ENCODE data around the gene CCDC85B.

CCDC85B gene

DNA sequence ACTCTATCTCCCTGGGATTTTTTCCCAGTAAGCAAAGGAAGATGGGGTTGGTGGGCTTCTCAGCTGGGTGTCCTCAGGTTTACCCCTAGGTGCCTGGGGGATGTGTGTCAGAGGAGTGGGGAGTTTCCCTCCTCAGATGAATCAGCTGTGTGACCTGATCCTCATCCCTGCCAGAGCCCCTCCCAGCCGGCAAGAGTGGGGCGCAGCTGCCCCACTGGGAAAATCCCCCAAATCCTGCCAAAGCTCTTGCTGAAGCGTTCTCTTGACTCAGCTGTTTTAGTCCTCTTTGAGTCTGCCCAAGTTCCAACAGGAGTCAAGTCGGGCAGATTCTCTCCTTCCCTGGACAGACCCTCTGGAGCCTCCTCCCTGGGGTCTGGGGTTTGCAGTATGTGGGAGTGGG lies 22.4 kb downstream of the CCDC85B start:
- DNase-seq = no peak

DNA sequence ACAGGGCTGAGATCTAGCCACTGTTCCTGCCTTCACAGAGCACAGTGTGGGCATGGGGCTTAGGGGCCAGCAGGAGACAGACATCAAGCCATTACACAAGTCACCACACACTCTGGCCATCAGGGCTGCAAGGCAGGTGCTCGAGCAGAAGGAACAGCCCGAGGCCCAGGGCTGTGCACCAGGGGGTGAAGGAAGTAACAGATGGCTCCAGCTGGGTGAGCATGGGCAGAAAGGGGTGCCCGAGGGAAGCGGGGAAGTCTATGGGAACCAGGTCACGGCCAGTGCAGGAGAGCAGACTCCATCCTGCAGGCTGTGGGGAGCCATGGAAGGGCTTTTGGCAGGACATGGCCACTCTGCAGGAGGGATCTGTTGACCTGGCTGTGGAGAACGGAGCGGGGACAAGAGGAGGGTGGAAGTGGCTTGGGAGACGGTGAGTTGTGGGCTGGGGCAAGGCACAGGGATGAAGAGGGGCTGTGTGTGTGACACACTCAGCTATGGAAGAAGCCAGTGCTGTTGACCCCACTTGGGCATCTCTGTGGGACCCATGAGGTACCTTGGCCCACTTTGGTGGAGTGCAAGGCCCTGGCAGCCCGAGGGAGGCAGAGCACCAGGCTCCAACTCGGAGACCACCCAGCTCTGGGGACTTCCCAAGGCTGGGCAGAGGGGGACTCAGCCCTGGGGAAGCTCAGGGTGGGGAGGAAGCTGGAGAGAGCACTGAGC lies 24.8 kb downstream of the CCDC85B start:
- no peak for DNase-seq

DNA sequence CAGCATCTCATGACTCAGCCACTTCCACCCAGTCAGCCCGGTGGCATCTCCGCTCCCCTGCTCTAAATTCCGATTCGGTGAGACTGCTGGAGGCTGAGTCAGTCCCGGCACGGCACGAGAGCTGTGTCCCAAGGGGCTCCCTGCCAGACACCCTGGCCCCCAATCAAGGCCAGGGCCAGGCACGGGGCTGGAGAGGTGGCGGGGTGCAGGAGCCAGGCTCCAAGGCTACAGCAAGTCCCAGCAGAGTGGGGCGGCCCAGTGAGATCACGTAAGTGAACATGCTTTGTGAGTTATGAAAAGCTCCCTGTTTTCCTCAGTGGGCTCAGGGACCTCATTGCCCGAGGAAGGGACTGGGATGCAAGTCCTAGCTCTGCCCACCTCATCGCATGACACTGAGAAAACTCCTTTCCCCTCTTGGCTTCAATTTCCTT lies 25.4 kb downstream of the CCDC85B start:
- no peak for DNase-seq

DNA sequence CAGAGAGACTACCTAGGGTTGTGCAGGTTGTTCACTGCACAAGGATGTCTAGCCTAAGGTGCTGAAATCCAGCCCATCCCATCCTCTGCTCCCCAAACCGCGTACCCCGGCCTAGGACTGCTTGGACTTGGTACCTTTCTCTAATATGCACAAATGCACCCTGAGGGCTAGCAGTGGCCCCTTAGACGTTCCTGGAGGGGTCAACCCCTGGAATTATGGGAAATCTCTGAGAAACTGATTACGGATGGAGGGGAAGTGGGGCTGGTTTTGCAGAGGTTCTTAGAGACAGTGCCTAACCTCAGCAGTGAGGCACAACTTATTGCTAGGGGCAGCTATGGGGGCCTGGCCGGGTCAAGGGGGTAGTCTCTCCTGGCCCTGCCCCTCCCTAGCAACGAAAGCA lies 25.9 kb downstream of the CCDC85B start:
- DNase-seq = no peak

DNA sequence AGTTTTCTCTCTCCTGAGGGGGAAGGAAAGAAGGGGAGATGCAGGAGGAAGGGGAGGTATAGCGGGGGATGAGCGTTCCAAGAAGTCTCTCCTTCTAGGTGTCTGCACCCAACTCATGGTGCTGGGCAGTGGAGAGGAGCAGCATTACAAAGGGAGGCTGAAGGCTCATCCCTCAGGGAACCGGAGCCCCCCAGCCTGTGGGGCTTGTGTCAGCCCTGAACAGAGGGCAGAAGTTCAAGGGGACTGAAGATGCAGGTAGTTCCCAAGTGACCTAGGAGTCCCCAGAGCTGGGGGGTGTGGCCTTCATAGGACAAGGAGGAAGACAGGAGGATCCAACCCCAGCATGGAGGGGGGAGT lies 26.6 kb downstream of the CCDC85B start:
- DNase-seq = no peak

DNA sequence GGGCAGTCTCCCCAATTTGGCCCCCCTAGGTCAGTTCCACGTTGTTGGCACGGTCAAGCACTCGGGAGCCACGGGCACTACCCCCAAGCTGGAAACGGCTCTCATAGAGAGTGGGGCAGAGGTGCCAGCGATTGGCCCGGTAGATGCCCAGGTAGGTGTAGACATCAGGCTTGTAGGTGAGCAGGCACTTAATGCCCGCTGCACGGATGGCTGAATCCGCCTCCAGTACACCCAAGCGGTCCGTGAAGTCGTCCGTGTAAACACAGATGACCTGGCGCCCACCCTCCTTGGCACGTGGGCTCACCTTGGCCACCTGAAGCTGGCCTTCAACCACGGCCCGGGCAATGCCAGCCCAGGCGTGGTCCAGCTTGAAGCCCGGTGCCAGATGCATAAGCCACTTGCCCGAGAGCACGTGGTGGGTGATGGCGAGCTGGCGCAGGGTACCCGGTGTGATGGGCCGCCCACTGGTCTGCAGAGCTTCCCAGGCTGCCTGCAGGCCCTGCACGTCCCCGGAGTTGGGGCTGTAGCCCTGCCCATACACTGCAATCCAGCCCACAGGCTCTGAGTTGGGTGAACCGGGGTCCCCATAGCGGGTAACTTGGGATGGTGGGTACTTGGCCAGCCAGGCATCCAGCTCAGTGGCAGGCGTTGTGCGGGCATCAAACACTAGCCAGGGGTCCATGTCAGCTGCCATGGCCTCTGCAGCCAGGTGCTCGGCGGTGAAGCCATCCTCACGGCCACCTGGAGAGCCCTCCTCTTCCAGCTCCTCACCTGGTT lies 27.1 kb downstream of the CCDC85B start:
- DNase-seq = no peak

DNA sequence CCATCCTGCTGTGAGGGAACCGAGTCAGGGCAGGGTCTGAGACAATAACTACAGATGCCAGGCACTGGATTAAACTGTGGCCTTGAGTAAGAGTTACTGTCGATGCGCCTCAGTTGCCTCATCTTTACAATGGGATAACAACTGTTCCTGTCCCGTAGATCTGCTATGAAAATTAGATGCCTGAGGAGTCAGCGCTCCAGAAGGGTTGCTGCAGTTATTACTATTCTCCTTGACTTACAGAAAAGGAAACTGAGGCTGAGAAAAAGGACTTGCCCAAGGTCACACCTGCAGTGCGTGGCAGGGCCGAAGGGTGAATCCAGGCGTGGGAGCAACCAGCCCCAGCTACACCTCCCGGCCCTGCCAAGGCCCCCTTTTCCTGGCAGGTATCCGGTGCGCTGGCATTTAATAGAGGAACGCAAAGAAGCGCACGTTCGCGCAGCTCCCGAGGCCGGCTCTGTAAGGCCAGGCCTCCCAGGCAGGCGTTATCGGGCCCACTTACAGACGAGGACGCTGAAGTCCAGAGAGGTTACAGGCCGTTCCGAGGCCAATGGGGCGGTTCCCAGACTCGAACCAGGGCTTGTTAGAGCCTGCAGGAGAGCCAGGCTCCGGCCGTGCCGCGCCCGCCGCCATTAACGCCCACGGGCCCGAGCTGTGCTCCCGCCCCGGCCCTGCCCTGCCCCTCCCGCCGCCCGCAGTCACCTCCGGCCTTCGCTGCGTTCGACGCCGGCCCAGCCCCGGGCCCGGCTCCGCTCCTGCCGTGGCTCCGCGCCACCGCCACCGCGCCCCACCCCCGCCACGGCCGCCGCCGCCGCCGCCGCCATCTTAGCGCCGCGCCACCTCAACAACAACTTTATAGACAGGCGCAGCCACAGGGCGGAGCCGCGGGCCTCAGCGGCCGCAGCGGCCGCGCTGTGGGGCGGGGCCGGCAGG lies 28.0 kb downstream of the CCDC85B start, which contains the start of gene C11orf68:
Gene C11orf68, minus strand, starts transcription at position 852 of the 930 bp plus-strand sequence. Its CDS starts 31 bp downstream, at position 821.
- DNase-seq = peak; percentile 6

DNA sequence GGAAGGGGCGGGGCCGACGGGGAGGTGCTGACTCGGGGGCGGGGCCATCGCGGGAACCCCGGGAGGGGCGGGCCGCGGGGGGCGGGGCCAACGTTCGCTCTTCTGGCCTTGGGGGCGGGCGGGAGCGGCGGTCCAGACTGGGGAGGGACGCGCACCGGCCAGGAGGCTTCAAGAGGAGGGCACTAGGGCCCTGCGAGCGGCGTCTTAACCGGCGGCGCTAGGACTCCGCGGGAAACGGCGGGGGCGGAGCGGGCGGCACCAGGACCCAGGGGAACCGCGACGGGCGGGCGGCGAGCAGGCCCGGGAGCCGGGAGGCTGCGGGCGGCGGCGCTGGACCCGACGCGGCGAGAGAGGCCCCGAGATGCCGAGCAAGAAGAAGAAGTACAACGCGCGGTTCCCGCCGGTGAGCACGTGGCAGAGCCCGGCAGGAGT lies 28.7 kb downstream of the CCDC85B start, which contains the start of gene DRAP1:
Gene DRAP1, plus strand, starts transcription at position 286 of the 432 bp plus-strand sequence. Its CDS starts 76 bp downstream, at position 362.
- DNase-seq = peak; percentile 93

DNA sequence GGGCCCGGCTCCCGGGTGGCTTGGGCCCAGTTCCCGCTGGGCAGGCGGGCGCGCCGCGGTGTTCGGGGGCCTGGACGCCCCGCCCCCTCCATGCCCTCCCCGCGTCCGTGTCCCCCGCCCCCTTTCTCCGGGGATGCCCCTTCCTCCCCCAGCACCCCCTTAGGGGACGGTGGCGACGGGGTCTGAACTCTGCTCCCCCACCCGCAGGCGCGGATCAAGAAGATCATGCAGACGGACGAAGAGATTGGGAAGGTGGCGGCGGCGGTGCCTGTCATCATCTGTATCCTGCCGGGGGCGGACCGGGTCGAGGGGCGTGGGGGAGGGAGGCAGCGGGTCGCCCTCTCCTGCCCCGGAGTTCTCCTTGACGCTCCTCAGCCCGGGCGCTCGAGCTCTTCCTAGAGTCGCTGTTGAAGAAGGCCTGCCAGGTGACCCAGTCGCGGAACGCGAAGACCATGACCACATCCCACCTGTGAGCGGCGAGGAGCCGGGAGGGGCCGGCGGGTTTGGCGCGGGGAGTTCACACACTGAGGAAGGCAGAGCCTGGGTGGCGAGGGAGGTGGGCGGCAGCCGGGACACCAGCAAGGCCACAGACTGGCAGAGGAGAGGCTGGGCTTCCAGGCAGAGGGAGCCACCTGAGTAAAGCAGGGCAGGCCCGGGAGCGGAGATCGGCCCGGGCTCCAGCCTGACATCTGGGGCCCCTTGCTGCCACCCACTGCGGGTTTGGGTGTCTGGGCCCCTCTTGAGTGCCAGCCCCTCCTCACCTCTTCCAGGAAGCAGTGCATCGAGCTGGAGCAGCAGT lies 29.3 kb downstream of the CCDC85B start:
- peak; percentile 18 for DNase-seq

DNA sequence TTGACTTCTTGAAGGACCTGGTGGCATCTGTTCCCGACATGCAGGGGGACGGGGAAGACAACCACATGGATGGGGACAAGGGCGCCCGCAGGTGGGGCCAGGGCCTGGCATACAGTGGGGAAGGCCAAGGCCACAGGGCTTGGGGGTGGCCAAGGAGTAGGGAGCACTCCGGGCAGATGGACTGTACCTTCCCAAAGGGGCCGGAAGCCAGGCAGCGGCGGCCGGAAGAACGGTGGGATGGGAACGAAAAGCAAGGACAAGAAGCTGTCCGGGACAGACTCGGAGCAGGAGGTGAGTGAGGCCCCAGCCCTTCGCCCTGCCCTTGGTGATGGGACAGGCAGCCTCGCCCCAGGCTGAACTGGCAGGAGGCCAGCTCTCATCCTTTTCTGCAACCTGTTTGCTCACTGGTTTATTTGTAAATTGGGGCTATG lies 29.9 kb downstream of the CCDC85B start:
- DNase-seq = no peak

DNA sequence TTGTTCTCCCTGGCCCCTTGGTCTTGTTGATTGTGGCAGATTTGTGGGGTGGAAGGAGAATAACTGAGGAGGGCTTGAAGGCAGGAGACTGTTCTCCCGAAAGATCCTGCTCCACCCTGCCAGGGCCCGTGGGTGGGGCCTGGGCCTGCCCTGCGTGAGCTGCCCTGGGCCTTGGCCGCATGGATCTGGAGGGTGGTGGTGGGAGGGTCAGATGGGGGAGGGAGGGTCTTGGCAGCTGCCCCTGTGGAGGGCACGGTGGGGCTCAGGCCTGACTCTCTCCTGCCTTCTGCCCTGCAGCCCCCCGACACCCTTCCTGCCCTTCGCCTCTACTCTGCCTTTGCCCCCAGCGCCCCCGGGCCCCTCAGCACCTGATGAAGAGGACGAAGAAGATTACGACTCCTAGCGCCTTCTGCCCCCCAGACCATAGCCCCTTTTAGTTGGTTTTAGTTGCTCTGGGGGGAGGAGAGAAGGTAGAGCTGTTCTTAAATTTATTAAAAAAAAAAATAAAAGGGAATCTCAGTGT lies 30.6 kb downstream of the CCDC85B start:
- DNase-seq = no peak

DNA sequence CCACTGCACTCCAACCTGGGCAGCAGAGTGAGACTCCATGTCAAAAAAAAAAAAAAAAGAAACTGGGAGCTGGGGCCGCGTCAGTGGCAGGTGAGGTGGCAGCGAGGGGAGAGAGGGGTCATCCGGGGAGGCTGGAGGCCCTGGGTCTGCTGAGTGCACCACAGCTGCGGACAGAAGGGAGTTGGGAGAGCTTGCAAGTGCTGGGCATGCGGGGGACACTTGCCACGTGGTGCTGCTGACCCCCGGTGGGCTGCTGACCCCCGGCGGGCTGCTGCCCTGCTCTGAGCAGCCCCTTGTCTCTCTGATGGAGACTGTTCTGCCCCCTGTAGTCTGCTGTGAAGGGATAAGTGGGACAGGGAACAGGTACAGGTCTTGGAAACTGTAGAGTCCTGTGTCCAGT lies 31.4 kb downstream of the CCDC85B start:
- no peak for DNase-seq

DNA sequence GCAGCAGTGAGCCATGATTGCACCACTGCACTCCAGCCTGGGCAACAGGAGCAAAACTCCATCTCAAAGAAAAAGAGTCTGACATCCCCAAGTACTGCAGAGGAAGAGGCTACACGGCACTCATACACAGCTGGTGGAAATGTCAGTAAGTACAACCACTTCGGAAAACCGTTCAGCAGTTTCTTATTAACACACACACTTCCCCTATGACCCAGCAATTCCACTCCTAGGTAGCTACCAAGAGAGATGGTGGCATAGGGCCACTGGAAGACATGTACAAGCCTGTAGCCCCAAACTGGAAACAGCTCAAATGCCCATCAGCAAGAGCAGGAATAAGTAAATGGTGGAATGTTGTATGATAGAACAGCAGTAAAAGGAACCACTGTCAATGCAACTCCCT lies 32.1 kb downstream of the CCDC85B start:
- DNase-seq = no peak

DNA sequence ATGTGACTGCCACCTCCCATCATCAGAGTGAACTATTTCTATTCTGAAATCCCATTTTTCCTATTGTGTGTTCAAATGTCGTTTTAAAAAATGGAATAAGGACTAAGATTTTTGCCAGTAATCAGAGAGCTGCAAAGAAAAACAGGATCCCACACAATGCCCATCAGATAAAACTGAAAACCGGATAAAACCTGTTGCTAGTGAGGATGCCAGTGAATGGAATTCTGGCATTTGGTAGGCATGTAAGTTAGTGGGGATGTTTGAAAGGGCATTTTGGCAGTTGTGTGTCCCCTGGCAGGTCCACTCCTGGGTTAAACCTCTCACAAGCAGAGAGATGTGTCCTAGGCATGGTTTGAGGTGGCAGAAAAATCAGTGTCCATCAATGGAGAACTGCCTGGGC lies 34.9 kb downstream of the CCDC85B start:
- DNase-seq = no peak

DNA sequence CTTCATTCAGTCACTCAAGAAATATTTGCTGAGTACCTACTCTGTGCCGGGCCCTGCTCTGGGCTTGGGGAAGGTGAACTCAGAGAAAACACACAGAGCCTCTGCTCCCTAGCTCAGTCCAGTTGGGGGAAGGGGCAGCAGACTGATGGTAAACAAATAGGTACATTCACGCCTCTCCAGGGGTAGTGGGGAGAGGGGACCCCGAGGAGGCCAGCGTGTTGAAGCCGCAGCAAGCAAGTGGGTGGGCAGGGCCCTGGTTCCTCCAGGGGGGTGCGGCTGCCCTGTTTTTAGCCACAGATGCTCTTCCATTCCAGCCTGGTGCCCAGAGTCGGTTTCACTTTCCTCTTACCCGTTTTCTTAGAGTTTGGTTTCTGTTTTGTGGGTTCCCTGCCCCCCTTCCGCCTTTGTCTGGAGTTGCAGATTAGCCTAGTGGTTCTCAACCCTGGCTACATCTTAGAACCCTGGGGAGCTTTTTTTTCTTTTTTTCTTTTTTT lies 37.5 kb downstream of the CCDC85B start:
- no peak for DNase-seq

DNA sequence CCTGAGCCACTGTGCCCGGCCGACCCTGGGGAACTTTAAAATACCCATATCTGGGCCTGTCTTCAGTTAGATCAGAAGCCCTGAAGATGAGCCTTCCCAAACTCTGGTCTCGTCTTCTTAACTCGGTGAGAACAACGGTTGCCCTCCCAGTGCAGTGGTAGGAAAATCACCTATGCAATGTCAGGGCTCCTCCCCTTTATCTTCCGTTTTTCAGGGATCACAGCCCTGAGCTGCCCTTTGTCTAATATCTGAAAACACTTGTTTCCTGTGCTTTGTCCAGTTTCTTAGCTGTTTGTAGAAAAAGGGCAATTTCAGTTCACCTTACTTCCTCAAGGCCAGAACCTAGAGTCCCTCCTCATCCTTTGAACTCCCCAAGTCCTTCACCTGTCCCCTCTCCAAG lies 38.2 kb downstream of the CCDC85B start:
- no peak for DNase-seq

DNA sequence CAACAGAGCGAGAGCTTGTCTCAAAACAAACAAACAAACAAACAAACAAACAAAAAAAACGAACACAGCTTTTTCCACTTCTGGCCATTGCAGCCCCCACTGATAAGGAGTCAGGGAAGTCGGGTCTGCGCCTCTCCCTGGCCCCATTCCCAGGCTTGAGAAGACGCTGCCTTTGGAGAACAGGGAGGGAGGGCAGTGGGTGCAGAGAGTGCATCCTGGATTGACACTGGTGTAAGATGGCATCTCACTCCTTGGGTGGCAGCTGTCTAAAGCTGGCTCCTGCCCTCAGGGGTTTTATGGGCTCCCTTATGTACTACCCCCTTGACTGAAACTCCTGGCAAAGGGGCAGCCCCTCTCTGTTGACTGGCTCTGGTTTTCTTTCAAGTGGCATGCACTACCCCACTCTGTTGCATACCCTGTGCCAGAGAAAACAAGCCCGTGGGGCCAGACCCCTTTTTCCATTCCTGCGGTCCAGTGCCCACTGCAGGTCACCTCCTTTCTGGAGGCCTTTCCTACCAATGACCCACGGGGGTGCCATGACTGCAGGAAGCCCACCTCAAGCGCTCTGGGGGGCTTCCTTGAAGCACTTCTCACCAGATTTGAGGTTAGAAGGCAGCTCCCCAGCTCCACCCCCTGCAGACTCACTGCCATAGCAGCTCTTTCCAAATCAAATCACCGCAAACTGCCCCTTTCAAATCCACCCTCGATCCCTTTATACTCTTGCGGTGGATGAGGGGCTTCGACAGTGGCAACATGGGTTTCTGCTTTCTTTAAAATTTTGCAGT lies 41.5 kb downstream of the CCDC85B start:
- DNase-seq = no peak

DNA sequence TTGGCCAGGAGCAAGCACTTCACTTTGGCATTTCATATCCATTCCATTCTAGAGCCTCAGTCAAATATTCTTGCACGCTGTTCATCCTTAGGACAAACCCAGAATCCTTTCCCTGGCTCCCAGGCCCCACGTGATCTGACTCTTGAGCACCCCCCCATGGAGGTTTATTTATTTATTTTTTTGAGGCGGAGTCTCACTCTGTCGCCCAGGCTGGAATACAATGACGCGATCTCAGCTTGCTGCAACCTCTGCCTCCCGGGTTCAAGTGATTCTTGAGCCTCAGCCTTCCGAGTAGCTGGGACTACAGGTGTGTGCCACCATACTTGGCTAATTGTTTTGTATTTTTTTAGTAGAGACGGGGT lies 42.1 kb downstream of the CCDC85B start:
- no peak for DNase-seq

DNA sequence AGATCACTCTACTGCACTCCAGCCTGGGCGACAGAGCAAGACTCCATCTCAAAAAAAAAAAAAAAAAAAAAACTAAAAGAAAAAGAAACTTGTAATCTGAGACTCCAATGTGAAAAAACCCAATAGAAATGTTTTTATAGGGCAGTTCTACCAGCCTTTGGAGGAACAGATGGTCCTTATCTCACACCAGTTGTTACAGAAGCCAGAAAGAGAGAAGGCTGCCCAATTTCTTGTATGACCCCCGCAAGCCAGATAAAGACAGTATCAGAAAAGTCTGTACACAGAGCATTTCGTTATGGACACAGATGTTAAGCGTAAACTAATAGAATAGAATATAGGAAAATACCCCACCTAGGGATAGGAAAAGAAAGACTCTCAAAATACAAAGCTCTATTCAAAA lies 43.5 kb downstream of the CCDC85B start:
- DNase-seq = no peak

DNA sequence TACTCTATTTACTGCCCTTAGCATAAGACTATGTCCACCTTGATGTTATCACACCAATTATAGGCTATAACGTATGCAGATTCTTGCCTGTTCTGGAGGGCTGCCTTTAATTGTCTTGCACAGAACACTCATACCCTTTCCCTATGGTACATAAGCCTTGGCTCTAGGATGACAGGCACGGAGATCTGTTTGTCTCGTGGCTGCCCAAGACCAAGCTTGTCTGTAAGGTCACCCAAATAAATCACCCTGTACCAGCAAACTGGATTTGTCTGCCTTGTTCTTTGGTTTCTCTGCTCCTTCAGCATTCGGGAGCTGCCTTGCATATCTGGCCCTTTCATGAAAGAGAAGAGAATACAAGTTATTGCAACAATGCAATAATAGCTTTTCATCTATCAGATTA lies 47.3 kb downstream of the CCDC85B start:
- no peak for DNase-seq

All from DMS79 treated with DMSO at 0.1 percent for 48 hours (cell line).